Activated CD4-positive, alpha-beta T cell treated with anti-CD3 and anti-CD28 coated beads, Interleukin-2, Interleukin-6, amounts not matched to agents 100 ng/mL and 50 ng/mL, durations not matched to agents 16 hours and 8 hours (primary cell): ENCODE measurements around the gene ORC5.

Experiments
- DNase-seq: peaks from one replicate; pipeline ENCODE4 v3.0.0-alpha.2; 2020

The ORC5 gene

DNA sequence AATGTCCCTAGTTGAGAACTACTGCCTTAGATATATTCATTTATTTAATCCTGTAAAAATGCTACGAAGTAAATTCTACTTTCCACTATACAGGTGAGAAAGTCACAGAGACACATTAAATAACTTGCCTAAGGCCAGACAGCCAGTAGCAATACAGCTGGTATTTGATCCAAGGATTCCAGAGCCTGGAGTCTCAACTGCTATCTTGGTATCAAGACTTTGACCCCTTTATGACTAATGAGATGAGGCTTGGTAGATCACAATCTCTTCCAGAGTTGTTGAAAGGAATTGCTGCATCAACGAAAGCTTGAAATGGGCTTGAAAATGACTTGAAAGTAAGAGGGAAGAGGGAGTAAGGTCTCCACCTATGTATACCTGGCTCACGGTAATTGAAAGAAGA lies 83.3 kb downstream of the ORC5 start:
- DNase-seq: no peak

DNA sequence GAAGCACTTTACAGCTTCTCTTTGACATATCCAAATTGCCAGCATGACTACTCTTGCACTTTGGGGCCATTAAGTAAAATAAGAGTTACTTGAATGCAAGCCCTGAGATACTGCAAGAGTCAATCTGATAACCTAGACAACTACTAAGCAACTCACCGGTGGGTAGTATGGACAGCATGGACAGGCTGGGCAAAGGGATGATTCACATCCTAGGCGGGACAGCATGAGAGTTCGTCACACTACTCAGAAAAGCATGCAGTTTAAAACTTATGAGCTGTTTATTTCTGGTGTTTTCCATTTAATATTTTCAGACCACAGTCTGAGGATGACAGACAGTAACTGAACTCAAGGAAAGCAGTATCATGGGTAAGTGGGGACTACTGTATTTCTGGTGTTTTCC lies 84.0 kb downstream of the ORC5 start:
- DNase-seq: no peak

DNA sequence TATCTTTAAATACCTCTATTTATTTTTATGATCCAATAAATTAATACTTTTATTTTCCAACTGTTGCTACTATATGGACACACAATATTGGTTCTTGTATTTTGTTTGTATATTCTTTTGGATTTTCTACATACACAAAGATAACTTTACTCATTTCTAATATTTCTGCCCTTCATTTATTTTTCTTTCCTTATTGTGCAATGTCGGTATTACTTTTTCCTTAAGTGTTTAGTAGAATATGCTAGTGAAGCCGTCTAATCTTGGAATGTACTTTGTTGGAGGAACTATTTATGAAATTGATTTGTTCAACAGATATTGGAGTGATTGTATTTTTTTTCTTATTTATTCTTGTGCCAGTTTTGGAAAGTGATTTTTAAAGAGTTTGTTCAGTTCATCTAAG lies 94.0 kb downstream of the ORC5 start:
- no peak for DNase-seq

DNA sequence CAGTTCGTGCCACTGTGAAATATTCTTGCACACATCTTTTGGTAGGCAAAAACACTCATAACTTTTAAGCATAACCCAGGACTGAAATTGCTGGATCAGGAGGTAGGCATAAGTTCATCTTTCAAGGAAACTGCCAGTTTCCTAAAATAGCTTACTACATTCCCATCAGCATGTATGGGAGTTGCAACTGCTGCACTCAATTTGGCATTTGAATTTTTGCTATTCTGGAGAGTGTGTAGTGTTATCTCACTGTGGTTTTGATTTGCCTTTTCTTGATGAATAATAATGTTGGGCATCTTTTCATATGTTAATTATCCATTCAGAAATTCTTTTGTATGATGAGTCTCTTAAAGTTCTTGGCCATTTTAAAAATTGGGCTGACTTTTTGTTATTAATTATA lies 95.2 kb downstream of the ORC5 start:
- no peak for DNase-seq

DNA sequence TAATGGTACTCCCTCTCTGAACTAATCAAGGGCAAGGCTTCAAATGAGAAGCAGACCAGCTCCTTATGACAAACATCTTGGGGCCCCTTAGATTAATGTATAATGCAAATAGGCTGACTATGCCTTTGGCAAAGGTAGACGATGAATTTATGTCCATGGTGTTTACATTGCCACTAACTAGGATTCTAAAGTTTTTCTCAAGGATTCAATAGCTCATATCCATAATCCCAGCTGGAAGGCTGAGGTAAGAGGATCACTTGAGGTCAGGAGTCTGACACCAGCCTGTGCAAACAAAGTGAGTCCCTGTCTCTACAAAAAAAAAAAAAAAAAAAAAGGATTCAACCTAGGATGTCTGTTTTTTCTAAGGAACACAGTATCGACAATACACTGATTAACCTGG lies 96.5 kb downstream of the ORC5 start:
- DNase-seq: no peak

DNA sequence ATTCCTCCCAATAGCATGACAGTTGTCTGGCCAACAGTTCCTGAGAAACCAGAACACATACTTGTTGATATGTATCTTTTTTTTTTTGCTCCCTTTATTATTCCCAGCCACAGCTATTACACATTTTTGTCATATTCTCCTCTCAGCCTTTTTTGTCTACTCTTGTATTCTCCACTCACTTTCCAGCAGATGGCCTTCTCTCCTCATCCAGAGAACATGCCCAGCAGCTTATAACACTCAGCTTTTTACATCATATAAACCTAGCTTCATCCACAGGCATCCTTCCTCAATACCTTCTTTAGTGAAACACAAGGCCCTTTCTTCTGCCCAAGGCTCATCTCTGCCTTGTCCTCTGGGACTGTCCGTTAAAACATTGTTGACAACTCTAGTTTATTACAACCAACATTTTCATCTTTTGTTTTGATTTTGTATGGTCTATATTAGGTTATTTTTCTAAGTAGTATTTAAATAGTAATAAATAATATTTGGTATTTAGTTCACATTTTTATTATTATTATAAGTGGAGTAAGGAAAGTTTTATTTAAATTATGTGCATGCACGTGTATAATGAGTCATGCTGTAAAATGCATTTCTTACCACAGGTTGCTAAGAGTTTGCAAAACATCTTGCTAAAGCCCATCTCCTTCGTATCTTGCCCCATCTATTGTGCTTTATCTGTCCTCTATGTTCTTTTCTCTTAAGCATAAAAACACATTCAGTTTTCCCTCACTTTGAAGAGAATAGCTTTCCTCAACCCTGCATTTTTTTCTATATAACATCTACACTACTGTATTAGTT lies 101.5 kb downstream of the ORC5 start:
- no peak for DNase-seq

DNA sequence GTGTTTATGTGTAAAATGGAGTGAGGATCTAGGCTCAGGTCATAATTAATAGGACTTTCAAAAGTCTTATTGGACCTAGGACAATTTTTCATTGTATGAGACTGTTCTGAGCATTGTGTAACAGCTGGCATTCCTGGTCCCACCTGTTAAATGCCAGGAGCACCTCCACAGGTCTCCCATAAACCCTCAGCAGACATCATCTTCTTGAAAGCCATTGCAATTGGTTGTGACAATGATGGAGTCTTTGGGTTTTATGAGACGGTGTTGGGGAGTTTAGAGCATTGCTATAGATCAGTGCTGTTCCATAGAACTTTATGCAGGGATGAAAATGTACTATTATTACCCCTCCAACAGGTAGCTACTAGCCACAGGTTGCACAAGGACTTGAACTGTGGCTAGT lies 108.9 kb downstream of the ORC5 start:
- DNase-seq: no peak

DNA sequence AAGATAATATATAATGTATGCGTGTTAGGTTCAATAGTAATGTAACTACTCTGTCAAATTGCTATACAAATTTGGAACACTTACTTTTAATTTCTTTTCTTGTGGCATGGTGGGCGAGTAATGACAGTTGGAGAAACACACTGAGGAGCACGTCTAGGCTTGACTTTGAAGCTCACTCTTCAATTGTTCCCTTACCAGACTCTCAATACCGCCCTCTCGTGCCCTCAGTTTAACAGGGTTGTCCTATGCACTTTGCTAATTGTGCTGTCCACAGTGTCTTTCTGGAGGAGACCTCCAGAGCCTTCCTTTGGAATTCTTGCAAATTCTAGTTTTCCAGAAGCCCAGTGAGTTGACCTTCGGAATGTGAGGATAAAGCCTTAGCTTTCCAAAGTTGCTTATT lies 111.1 kb downstream of the ORC5 start:
- no peak for DNase-seq

DNA sequence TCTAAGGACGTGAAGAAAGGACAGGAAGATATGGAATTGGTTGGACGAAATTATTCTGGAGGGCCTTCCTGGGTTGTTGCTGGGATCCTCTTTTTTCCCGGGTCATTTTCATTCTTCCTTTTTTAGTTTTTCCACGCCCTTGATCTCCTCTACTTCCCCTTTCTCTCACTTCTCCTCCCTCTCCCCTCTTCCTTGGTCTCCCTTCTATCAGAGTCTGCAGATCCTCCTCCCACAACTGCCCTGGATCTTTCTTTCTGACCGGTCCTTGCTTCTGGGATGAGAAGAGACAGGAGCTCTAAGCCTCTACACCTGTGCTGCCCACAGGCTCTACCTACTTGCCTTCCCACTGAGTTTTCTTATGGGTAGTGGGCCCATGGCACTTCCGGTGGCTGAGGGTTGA lies 114.7 kb downstream of the ORC5 start:
- DNase-seq: no peak

DNA sequence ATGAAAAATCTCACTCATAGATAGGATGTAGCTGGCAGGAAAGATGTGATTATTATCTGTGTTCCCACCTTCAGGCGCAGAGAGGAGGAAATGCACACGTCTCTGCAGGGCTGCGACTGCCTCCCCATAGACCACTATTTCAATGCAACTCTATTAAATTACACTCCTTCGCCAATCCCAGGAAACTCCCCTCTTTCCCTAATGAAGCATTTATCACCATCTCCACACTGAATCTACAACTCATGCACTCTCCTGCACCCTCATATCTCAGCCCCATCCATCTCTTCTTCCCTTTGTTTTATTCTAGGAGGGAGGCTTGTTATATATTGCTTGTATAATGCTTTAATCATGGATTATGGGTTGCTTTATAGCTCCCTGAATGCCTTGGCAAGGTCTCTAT lies 116.6 kb downstream of the ORC5 start:
- DNase-seq: no peak

DNA sequence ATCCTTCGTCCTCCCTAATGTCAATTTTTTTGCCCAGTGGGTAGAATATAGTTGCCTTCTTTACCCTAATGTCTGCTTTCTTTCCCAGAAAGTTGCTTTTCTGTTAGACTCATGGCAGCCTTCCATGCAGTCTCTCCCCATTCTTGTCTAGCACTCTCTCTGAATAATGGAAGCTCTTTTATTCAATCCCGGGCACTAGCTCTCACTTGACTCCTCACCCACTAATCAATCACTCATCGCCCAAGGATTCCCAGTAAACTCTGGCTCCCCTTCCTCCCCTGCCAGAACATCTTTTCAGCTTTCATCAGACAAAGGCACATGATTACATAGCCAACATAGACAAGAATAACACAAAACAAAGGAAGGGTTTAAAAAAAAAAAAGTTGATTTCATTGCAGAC lies 118.2 kb downstream of the ORC5 start:
- DNase-seq: no peak

DNA sequence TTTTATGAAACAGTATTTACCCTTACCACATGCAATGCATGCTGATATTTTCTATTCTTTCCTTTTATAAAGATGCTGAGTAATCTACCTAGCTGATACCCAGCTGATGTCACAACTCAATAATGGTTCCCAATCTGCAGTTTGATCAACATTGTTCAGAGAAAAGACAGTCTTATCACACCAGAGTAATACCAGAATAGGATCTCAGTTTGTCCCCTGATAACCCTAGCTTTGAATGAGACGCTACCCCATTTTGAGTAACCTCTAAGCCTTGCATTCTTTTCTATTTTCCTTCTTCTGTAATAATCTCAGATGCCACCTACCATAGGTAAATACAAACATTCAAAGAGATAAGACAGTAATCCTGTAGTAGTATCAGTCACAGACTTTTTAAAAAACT lies 118.8 kb downstream of the ORC5 start:
- no peak for DNase-seq
